OCI-LY1 (cell line): ENCODE measurements around the gene MACF1.
"Not testable (repeated sequence)": the region's sequence is repeated elsewhere in the genome, so short reads cannot be mapped to it uniquely, and the experiment has no call there.

Experiments used
- EZH2 ChIP-seq: fragments of 200-600 bp; sonication (generic), shearing (Covaris generic); IDR thresholded peaks from 2 replicates; pipeline ENCODE4 v1.8.0; 2017; ENCODE audit warnings: borderline replicate concordance, mixed run types, mild to moderate bottlenecking, antibody characterized with exemption, low read length, moderate library complexity, mixed read lengths
- TF ChIP-seq, protein P1 (sequence below): fragments of 200-600 bp; sonication (generic), shearing (Covaris generic); IDR thresholded peaks from 2 replicates; pipeline ENCODE4 v1.5.1; 2017; ENCODE audit warnings: mild to moderate bottlenecking, antibody characterized with exemption, low read length, moderate library complexity, mixed read lengths

DNA sequence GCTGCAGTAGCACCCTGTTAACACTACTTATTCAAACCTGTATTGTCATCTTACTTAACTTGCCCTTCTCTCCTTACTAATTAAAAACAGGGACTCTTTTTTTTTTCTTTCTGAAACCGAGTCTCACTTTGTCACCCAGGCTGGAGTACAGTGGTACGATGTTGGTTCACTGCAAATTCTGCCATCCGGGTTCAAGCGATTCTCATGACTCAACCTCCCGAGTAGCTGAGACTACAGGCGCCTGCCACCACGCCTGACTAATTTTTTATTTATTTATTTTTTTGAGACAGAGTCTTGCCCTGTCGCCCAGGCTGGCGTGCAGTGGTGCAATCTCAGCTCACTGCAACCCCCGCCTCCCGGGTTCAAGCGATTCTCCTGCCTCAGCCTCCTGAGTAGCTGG is 3.9 kb downstream of the MACF1 start:
- TF ChIP-seq, protein P1, sequence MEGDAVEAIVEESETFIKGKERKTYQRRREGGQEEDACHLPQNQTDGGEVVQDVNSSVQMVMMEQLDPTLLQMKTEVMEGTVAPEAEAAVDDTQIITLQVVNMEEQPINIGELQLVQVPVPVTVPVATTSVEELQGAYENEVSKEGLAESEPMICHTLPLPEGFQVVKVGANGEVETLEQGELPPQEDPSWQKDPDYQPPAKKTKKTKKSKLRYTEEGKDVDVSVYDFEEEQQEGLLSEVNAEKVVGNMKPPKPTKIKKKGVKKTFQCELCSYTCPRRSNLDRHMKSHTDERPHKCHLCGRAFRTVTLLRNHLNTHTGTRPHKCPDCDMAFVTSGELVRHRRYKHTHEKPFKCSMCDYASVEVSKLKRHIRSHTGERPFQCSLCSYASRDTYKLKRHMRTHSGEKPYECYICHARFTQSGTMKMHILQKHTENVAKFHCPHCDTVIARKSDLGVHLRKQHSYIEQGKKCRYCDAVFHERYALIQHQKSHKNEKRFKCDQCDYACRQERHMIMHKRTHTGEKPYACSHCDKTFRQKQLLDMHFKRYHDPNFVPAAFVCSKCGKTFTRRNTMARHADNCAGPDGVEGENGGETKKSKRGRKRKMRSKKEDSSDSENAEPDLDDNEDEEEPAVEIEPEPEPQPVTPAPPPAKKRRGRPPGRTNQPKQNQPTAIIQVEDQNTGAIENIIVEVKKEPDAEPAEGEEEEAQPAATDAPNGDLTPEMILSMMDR: not testable (repeated sequence)
- TF ChIP-seq EZH2: not testable (repeated sequence)
